K562 (cell line): ENCODE results near the gene TSHR.

Source experiments
- BRD4 ChIP-seq: fragments of 200-600 bp; sonication (generic); IDR thresholded peaks from 2 replicates; pipeline ENCODE4 v1.6.1; 2017; ENCODE audit warnings: inconsistent platforms
- CTCF ChIP-seq, 3 experiments: IDR thresholded peaks in 2 of 3; conservative IDR thresholded peaks in 1 of 3; 2 replicates each; pipeline ENCODE4 v1.5.1; 2011 to 2012; ENCODE audit warnings: low read length in 3 of 3, mild to moderate bottlenecking in 3 of 3, control low read depth in 2 of 3, improper control_type of control experiment in 1 of 3, inconsistent platforms in 1 of 3, low read depth in 1 of 3, mixed read lengths in 1 of 3, moderate library complexity in 1 of 3; ENCODE audit not compliant: insufficient read depth in 2 of 3
- DMBX1 ChIP-seq: fragments of 250-450 bp; sonication (Bioruptor Pico); IDR thresholded peaks from 2 replicates; pipeline ENCODE4 v1.8.0; 2022; ENCODE audit warnings: inconsistent platforms, mild to moderate bottlenecking, moderate library complexity, borderline replicate concordance
- GATA2 ChIP-seq: sonication (generic); formaldehyde crosslinking; IDR thresholded peaks from 2 replicates; pipeline ENCODE4 v1.4.0; 2020; ENCODE audit warnings: mild to moderate bottlenecking, missing genetic modification reagents
- HDAC2 ChIP-seq: fragments of 450-650 bp; IDR thresholded peaks from 2 replicates; pipeline ENCODE4 v1.6.1; 2016; ENCODE audit warnings: mild to moderate bottlenecking
- KDM5B ChIP-seq: fragments of 200-600 bp; sonication (generic); IDR thresholded peaks from 2 replicates; pipeline ENCODE4 v1.6.1; 2012; ENCODE audit warnings: low read depth, mild to moderate bottlenecking, moderate library complexity, low read length, control low read depth, inconsistent platforms; ENCODE audit not compliant: insufficient replicate concordance
- MLX ChIP-seq, 2 experiments: fragments of 450-650 bp in 1 of 2; sonication (generic) in 1 of 2; formaldehyde crosslinking; conservative IDR thresholded peaks; 2 replicates each; pipeline versions ENCODE4 v1.4.0 to v1.8.1; 2020 to 2022; ENCODE audit warnings: mild to moderate bottlenecking in 1 of 2, missing genetic modification reagents in 1 of 2
- NFIC ChIP-seq: fragments of 450-650 bp; IDR thresholded peaks from 2 replicates; pipeline ENCODE4 v1.6.1; 2017; ENCODE audit warnings: mild to moderate bottlenecking, inconsistent platforms
- NONO ChIP-seq, 2 experiments: fragments of 200-400 bp in 1 of 2; fragments of 450-650 bp in 1 of 2; formaldehyde crosslinking in 1 of 2; IDR thresholded peaks; 2 replicates each; pipeline ENCODE4 v1.6.1; 2017; ENCODE audit warnings: low read depth in 2 of 2, mild to moderate bottlenecking in 2 of 2, moderate library complexity in 2 of 2, low read length in 1 of 2
- POLR2AphosphoS5 ChIP-seq: IDR thresholded peaks from 2 replicates; pipeline ENCODE4 v1.6.1; 2011; ENCODE audit warnings: mild to moderate bottlenecking, low read depth, low read length, moderate library complexity; ENCODE audit not compliant: control insufficient read depth, insufficient read depth
- PRPF4 ChIP-seq: fragments of 200-400 bp; formaldehyde crosslinking; IDR thresholded peaks from one replicate; pipeline ENCODE4 v1.6.1; 2017; ENCODE audit warnings: low read length, low read depth, mild to moderate bottlenecking; ENCODE audit not compliant: insufficient read depth, poor library complexity, severe bottlenecking

GRCh38 chr14:81095539-81095938 lies 140.1 kb downstream of the TSHR start:
- TF ChIP-seq MLX (CRISPR knock-in tag; conservative IDR thresholded peaks at IDR 0.05): no peak
- no peak for TF ChIP-seq NONO (IDR thresholded peaks at IDR 0.05; ENCODE audit: low read depth in 2 of 2, low read length in 1 of 2)
- no peak for TF ChIP-seq PRPF4
- no peak for TF ChIP-seq POLR2AphosphoS5
- TF ChIP-seq BRD4: no peak
- TF ChIP-seq KDM5B: no peak
- TF ChIP-seq DMBX1 (CRISPR knock-in tag): no peak
- no peak for TF ChIP-seq GATA2 (CRISPR knock-in tag)
- no peak for TF ChIP-seq HDAC2
- TF ChIP-seq CTCF (IDR thresholded peaks at IDR 0.05 in 2 of 3, conservative IDR thresholded peaks at IDR 0.05 in 1 of 3; ENCODE audit: insufficient read depth in 2 of 3, low read depth in 1 of 3, low read length in 3 of 3): no peak
- no peak for TF ChIP-seq NFIC
